GM10847 (cell line): ENCODE measurements around the gene CCDC69.

Source experiments
- POLR2A ChIP-seq: IDR thresholded peaks from 2 replicates; pipeline ENCODE4 v1.6.1; 2011; ENCODE audit not compliant: insufficient read length; ENCODE audit errors: extremely low read depth

The CCDC69 gene

DNA sequence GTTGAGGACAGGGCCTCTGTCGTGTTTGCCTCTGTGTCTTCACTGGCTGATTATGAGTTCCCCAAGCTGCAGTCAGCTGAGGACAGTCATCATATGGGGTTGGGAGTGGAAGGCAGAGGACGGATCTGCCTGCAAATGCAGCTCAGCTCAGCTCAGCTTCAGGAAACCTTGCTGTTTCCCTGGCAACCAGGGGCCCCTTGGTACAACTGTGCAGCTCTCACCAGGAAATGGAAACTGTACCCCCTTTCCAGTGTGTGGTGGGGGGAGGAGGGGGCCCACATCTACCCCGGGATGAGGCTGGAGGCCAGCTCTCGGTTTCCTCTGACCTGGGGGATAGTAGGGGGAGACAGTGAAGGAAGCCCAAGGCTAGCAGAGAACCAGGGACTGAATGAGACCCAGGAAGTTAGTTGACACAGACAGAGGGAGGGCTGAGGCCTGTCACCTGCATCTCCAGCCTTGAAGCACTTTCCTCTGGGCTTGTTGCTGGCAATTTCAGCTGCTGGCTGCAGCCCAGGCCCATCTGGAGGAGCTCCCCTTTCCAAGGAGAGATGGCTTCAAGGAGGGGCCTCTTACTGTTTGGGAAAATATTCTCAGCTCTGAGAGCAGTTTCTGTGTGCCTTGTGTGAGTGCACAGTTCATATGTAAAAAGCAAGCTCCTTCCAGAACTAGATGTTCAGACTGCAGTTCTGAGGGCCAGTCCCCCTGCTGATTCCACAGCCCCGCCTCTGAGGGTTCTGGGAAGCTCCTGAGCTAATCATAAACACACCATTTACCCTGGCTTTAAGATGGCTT, 73.2 kb downstream of the CCDC69 start:
- TF ChIP-seq POLR2A: no peak

DNA sequence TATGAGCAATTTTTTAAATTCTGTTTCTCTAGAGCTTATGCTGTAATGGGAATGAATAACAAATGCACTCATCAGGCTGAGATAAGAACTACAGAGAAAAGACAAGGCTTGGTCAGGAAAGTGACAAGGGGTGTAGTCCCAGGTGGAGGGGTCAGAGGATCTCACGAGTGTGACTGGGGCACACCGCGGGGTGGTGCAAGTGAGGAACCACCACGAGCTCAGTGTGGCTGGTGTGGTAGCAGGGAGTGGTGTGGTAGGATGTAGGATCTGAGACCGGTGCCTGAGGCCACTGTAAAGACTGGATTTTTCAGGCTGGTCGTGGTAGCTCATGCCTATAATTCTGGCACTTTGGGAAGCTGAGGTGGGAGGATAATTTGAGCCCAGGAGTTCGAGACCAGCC, 75.3 kb downstream of the CCDC69 start:
- TF ChIP-seq POLR2A: no peak

DNA sequence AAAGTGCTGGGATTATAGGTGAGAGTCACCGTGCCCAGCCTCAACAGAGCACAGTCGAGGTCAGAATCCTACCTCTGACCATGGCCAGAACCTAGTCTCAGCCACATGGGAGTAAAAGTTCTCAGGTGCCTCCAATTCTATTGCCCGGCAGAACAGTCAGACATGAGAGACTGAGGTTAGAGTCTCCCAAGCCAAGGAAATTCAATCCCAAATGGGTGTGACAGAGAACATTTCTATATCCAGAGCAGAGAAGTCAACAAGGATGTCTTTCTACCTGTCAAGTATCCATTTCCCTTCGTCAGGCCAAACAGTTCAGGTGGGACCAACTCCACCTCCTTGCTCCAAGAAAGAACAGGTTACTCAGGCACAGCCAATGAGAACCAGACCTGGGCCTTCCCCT, 76.9 kb downstream of the CCDC69 start:
- no peak for TF ChIP-seq POLR2A

DNA sequence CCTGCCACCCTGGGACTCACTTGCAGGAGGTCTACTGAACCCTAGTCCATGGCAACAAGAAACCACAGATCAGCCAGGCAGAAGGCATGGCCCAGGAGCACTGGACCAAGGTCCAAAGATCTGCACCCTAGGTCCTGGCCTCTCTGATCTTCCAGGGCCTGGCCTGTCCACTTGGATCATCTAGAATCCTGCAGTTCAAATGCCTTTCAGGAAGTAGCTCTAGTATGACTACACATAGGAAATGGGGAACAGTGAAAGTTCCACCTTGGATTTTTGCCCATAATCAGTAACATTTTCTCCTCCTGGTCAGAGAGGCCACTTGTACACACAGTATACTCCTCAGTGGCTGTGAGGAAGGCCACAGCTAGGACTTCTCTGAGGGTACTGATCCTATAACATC, 77.8 kb downstream of the CCDC69 start:
- TF ChIP-seq POLR2A: no peak

DNA sequence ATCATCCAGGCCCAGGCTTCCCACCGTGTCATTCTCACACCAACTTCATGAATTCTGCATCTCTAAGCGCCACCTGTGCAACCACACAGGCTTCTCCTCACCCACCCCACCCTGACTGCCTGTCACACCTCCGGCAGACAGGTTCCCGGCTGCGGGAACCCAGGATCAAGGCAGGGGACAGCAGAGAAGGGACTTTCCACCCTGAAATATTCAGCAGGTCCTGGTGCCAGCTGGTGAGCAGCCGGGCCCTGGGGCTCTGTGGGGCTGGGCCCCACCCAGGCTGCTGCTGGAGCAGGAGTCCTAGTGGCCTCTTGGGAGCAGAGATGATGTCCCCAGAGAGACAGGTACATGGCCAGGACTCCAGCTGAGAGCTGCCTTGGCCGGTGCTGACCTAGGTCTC, 79.0 kb downstream of the CCDC69 start:
- no peak for TF ChIP-seq POLR2A

GRCh38 chr5:151144275-151144674, 79.6 kb downstream of the CCDC69 start:
- no peak for TF ChIP-seq POLR2A

DNA sequence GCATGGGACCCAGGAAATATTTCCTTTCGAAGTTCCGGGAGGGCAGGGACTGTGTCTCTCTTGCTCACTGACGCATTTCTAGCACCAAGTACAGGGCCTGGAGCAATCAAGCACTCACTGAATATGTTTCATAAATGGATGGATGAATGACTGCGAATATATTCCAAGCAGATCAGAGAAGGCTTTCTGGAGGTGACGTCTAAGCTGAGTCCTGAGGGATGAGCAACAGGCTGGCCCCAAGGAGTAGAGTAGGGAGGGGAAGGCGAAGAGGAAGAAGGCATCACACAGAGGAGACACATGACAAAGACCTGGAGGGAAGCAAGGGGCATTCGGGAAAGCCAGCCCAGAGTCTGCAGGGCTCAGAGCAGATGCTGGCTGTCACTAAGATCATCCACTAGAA, 80.2 kb downstream of the CCDC69 start:
- no peak for TF ChIP-seq POLR2A

- TF ChIP-seq POLR2A: no peak
Observed at GRCh38 chr5:151142933-151143332, 81.0 kb downstream of the CCDC69 start.

DNA sequence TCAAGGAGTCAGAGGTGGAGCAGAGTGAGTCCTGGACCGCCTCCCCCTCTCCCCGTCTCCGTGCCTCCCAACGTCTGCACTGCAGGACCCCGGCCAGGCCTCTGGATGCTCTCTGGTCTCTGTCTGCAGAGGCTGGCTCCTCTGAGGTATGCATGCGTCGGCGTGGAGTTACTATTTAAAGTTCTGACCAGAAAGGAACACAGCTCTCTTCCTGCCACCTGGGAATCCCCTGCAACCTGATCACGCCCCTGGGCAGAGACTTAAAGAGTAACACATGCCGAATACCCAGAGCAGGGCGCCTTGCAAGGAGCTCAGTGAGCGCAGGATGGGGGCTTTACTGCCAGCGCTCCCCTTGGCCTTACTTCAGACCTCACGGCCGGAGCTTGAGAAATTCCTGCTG, 82.4 kb downstream of the CCDC69 start:
- peak; percentile 32 for TF ChIP-seq POLR2A

- TF ChIP-seq POLR2A: no peak
Observed at GRCh38 chr5:151140686-151141459, 83.0 kb downstream of the CCDC69 start.

- no peak for TF ChIP-seq POLR2A
Observed at GRCh38 chr5:151139646-151140045, 84.2 kb downstream of the CCDC69 start.

- no peak for TF ChIP-seq POLR2A
Observed at GRCh38 chr5:151139015-151139414, 84.9 kb downstream of the CCDC69 start.

DNA sequence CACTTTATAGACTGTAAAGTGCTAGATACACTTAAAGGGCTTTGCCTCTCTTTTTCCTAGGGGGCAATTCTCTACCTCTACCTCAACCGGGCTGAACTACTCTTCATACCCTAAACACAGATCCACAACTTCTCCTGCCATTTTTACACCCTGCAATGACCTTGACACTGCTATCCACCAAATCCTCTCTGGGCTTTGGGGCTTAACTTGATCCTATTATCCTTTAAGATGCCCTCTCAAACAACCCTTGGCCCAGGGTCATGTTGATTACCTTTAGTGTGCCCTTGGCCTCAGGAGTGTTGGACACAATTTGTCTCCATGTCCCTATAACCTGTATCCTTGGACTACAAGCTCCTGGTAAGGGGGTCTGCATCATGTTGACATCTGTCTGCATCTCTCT, 85.8 kb downstream of the CCDC69 start:
- no peak for TF ChIP-seq POLR2A

GRCh38 chr5:151137067-151137825, 86.6 kb downstream of the CCDC69 start:
- TF ChIP-seq POLR2A: no peak

GRCh38 chr5:151134228-151134627, 89.7 kb downstream of the CCDC69 start:
- no peak for TF ChIP-seq POLR2A

- no peak for TF ChIP-seq POLR2A
Observed at GRCh38 chr5:151132963-151133362, 90.9 kb downstream of the CCDC69 start.
